Stimulated activated effector memory CD8-positive, alpha-beta T cell treated with anti-CD3 and anti-CD28 coated beads, Interleukin-12 subunit alpha, Interleukin-12 subunit beta, amount 100 ng/mL, for 72 hours (primary cell): ENCODE data around the gene RPS18.

Experiments used
- ATAC-seq: fragments of 150-1000 bp; cut with Tn5 transposase; 2 replicates; pipeline ENCODE4 v1.10.0; 2021
- DNase-seq, 2 donors: peaks; one replicate each; pipeline ENCODE4 v3.0.0; 2021 to 2022; ENCODE audit warnings: low spot score in 2 of 2
- H3K27ac Mint-ChIP-seq: one replicate; pipeline ENCODE4 v1.8.0; 2022; ENCODE audit warnings: mild to moderate bottlenecking, mixed read lengths
- H3K36me3 Mint-ChIP-seq: one replicate; pipeline ENCODE4 v1.8.0; 2022; ENCODE audit warnings: mild to moderate bottlenecking, mixed read lengths
- H3K4me1 Mint-ChIP-seq: one replicate; pipeline ENCODE4 v1.8.0; 2022; ENCODE audit warnings: mixed read lengths
- H3K4me3 Mint-ChIP-seq: one replicate; pipeline ENCODE4 v1.8.0; 2022; ENCODE audit warnings: mild to moderate bottlenecking, mixed read lengths
- H3K9me3 Mint-ChIP-seq: one replicate; pipeline ENCODE4 v1.8.0; 2022; ENCODE audit warnings: mixed read lengths

The RPS18 gene

DNA sequence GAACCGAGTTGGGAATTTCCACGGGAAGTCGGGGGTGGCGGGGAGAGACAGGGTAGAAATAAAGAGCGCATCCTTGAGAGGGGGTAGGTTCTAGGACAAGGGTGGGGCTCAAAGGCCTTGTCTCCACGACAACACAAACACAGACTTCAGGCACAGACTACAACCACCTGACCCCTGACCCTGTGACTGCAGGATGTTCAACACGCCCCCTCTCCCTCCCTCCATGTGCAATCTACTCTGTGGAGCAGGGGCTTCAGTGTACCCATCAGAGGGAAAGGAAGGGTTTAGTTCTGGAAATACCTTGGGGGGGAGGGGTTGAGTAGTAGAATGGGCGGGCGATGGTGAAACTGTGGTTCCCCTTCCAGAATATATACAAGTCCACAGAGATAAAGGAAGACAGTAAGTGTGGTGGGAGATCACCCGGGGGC lies 42.7 kb downstream of the RPS18 start:
- ATAC-seq (peak; percentile 60), DNase-seq (peak; percentile 28 to 80)
- Mint-ChIP-seq H3K4me3 (peak overlapping the region; percentile 100), H3K4me1 (peaks cover 63% of the 10 kb centered on the region), H3K27ac (peak overlapping the region; percentile 99), H3K36me3 (peaks cover 81% of the 10 kb centered on the region), H3K9me3 (no peaks in the 10 kb centered on the region)

GRCh38 chr6:33314943-33315792 lies 43.3 kb downstream of the RPS18 start:
- DNase-seq = no peak
- Mint-ChIP-seq H3K36me3 (peaks cover 81% of the 10 kb centered on the region), H3K27ac (peak overlapping the region; percentile 99), H3K4me1 (peaks cover 69% of the 10 kb centered on the region), H3K9me3 (no peaks in the 10 kb centered on the region), H3K4me3 (peak overlapping the region; percentile 100)
- no peak for ATAC-seq

DNA sequence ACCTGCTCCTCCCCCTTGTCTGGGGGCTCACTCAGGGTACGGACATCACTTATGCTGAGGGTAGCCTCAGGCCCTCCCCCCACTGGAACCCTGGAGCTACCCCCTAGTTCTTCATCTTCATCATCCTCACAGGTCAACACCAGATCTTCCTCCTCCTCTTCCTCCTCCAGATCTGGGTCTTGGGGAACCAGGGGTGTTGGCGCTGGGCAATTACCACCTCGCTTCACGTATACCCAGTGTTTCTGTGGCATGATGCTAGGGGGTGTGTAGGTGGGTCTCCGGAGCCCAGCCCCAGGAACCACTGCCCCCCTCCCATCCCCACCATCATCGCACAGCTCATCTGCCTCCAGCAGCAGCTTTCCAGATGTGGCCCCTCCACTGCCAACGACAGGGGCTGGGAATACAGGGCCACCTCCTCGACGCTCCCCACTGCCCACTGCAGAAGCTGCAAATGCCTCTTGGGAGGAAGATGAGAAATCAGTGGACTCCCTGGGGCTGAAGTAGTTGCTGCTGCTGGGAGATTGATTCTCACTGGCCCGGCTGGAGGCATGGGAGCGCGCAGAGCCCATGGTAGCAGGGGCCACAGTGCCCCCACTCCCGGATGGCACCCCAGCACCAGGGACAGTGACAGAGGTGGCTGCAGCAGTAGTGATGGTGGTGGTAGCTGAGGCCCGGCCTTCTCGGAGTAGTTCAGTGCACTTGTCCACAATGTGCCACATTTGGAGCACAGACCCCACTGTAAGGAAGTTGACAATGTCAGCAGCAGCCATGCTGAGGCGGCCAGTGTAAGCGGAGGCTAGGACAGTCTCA lies 44.1 kb downstream of the RPS18 start:
- Mint-ChIP-seq H3K4me3 (peak overlapping the region; percentile 100), H3K9me3 (no peaks in the 10 kb centered on the region), H3K27ac (peak overlapping the region; percentile 99), H3K4me1 (peaks cover 78% of the 10 kb centered on the region), H3K36me3 (peaks cover 81% of the 10 kb centered on the region)
- no peak for ATAC-seq
- no peak for DNase-seq

DNA sequence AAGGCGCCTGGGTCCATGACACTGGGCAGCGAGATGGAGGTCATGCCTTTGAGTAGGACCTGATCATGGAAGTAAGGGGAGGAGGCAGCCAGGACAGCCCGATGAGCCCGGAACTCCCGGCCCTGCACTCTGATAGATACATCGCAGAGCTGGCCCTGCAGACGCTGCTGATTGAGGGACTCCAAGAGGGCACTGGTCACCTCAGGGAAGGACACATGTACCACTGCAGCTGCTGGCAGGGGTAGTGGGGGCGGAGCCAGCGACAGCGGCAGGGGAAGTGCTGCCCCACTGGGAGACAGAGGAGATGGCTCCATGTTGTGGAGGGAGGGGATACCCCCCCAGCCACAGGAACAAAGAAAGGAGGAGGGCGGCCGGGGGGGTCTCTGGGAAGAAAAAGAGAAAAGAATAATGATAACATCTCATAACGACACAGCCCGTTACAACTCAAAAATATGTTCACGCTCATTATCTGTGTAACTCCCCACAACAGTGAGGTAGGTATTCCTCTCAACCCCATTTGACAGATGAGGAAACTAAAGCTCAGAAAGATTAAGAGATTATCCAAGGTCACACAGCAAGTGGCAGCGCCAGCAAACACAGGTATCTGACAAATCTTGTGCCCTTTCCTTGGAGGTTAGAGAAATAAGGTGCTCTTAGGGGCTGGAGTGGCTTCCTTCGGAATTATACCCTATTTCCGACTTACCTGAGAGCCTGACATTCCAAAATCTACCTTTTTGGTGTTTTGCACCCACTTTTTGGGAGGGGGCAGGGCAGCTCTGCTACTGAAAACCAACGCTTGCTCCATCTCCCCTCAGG lies 44.9 kb downstream of the RPS18 start:
- H3K9me3 Mint-ChIP-seq = no peaks in the 10 kb centered on the region
- DNase-seq = no peak
- H3K4me1 Mint-ChIP-seq = peaks cover 81% of the 10 kb centered on the region

DNA sequence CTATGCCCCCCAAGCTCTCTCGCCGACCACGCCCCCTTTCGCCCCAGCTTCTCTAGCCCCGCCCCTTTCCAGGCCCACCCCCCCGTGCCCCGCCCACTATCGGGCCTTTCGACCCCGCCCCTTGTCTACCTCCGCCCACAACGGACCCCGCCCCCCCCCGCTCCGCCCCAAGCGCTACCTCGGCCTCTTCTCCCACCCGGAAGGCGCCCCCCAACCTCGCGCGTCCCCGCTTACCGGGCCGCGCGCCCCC lies 45.5 kb downstream of the RPS18 start:
- H3K4me3 Mint-ChIP-seq = peak overlapping the region; percentile 100
- DNase-seq (no peak), ATAC-seq (no peak)
- H3K36me3 Mint-ChIP-seq = peaks cover 81% of the 10 kb centered on the region
- H3K27ac Mint-ChIP-seq = peak overlapping the region; percentile 100
- no peaks in the 10 kb centered on the region for H3K9me3 Mint-ChIP-seq
- H3K4me1 Mint-ChIP-seq = peaks cover 81% of the 10 kb centered on the region

More for the DNA sequence above, 44.9 kb downstream of the RPS18 start:
- ATAC-seq = no peak
- H3K36me3 Mint-ChIP-seq = peaks cover 81% of the 10 kb centered on the region
- H3K27ac Mint-ChIP-seq = peak overlapping the region; percentile 100
- peak overlapping the region; percentile 100 for H3K4me3 Mint-ChIP-seq

GRCh38 chr6:33317669-33318425 lies 46.0 kb downstream of the RPS18 start, which contains the start of gene ZBTB22:
Gene ZBTB22 (minus strand): TSS chr6:33317744. CDS start chr6:33316916, 828 bp downstream.
- H3K4me3 Mint-ChIP-seq = peak within 1 kb of the TSS; percentile 100
- ATAC-seq (peak; percentile 77), DNase-seq (peak; percentile 89 to 98)
- peaks cover 81% of the 10 kb centered on the region for H3K4me1 Mint-ChIP-seq
- peaks cover 81% of the 10 kb centered on the region for H3K36me3 Mint-ChIP-seq
- H3K27ac Mint-ChIP-seq = peak within 1 kb of the TSS; percentile 100
- H3K9me3 Mint-ChIP-seq = no peaks in the 10 kb centered on the region

GRCh38 chr6:33318426-33319073 lies 46.7 kb downstream of the RPS18 start:
- H3K4me1 Mint-ChIP-seq = peaks cover 88% of the 10 kb centered on the region
- no peaks in the 10 kb centered on the region for H3K9me3 Mint-ChIP-seq
- H3K36me3 Mint-ChIP-seq = peaks cover 81% of the 10 kb centered on the region
- ATAC-seq = no peak
- no peak for DNase-seq
- H3K27ac Mint-ChIP-seq = peak overlapping the region; percentile 100
- H3K4me3 Mint-ChIP-seq = peak overlapping the region; percentile 100

- H3K36me3 Mint-ChIP-seq = peaks cover 71% of the 10 kb centered on the region
- peak overlapping the region; percentile 100 for H3K27ac Mint-ChIP-seq
- peak overlapping the region; percentile 100 for H3K4me3 Mint-ChIP-seq
These were observed 48.1 kb downstream of the RPS18 start for GRCh38 chr6:33319939-33320314.

DNA sequence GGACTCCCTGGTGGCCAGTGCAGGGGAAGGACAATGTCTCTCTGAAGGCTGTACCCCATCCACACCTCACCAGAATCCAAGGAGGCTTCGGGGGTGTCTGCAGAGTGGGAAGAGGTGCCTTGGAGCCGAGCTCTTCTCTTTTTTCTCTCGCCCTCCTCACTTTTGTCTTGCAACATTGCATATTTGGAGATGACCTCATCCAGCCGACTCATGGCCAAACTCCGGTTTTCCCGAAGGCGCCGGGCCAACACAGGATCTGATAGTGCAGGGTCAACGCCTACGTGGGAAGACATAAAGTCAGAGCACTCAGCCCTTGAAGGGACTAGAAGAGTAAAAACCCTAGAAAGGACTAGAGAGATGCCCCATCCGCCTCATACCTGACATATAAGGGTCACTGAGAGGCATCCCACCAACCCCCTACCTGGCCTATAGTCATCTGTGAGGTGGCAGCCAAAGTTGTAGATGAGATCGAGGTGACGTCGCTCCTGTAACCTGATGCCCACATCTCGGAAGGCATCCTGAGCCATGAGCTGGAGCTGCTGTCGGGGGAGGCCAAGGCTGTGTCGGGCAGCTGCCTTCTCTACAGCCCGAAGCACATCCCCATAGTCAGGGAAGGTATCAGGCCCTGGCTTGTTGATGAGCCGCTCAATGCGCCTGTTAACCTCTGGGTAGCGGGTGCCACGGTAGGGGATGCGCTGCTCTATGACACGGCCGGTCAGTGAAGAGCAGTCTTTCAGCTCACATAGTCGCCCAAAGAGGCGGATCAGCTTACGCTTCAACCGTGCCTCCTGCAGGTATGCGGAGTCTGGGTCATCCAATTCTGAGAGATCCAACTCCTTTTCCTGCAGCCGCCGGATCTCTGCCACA lies 48.7 kb downstream of the RPS18 start:
- DNase-seq (no peak), ATAC-seq (no peak)
- Mint-ChIP-seq H3K4me3 (peak overlapping the region; percentile 100), H3K27ac (peak overlapping the region; percentile 100), H3K4me1 (peaks cover 80% of the 10 kb centered on the region), H3K9me3 (no peaks in the 10 kb centered on the region), H3K36me3 (peaks cover 71% of the 10 kb centered on the region)

More at GRCh38 chr6:33319939-33320314, 48.1 kb downstream of the RPS18 start:
- Mint-ChIP-seq H3K4me1 (peaks cover 86% of the 10 kb centered on the region), H3K9me3 (no peaks in the 10 kb centered on the region)
- no peak for DNase-seq
- no peak for ATAC-seq

GRCh38 chr6:33321227-33321626 lies 49.4 kb downstream of the RPS18 start:
- Mint-ChIP-seq H3K9me3 (no peaks in the 10 kb centered on the region), H3K4me3 (peak overlapping the region; percentile 100), H3K36me3 (peaks cover 65% of the 10 kb centered on the region), H3K27ac (peak overlapping the region; percentile 100), H3K4me1 (peaks cover 73% of the 10 kb centered on the region)
- no peak for ATAC-seq
- no peak for DNase-seq

DNA sequence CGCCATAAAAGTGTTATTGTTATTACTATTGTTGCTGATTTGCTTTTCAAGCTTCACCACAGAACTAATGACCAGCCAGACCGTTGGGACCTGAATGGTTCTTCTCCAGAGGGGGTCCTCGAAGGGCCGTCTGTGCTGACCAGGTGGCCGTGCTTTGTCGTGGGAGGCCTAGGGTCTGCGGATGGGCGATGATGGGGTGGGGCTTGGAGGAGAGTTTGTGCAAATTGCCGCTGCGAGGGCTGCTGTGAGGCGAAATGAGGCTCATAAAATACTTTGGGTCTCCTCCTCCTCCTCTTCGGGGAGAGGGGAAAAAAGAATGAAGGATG lies 51.7 kb downstream of the RPS18 start:
- H3K4me3 Mint-ChIP-seq = peak overlapping the region; percentile 100
- H3K27ac Mint-ChIP-seq = peak overlapping the region; percentile 100
- H3K36me3 Mint-ChIP-seq = peaks cover 53% of the 10 kb centered on the region
- no peak for ATAC-seq
- no peaks in the 10 kb centered on the region for H3K9me3 Mint-ChIP-seq
- H3K4me1 Mint-ChIP-seq = peaks cover 54% of the 10 kb centered on the region
- DNase-seq = no peak

- no peaks in the 10 kb centered on the region for H3K9me3 Mint-ChIP-seq
- H3K36me3 Mint-ChIP-seq = peaks cover 48% of the 10 kb centered on the region
- ATAC-seq (no peak), DNase-seq (no peak)
- H3K4me3 Mint-ChIP-seq = peak overlapping the region; percentile 100
- H3K27ac Mint-ChIP-seq = peak overlapping the region; percentile 100
- H3K4me1 Mint-ChIP-seq = peaks cover 49% of the 10 kb centered on the region
These were observed 52.2 kb downstream of the RPS18 start for GRCh38 chr6:33324125-33324524.
